HEK293T (cell line): Measurements from ENCODE around the gene VSTM2L.

Experiments used
- BHLHE40 ChIP-seq: fragments of 450-650 bp; IDR thresholded peaks from 2 replicates; pipeline ENCODE4 v1.6.1; 2016; ENCODE audit warnings: mild to moderate bottlenecking, moderate library complexity, borderline replicate concordance
- SUZ12 ChIP-seq: fragments of 450-650 bp; IDR thresholded peaks from 2 replicates; pipeline ENCODE4 v1.6.1; 2016; ENCODE audit warnings: mild to moderate bottlenecking
- TARDBP ChIP-seq: fragments of 450-650 bp; IDR thresholded peaks from 2 replicates; pipeline ENCODE4 v1.6.1; 2016

- TF ChIP-seq TARDBP (no peak), BHLHE40 (no peak), SUZ12 (no peak)
Observed at GRCh38 chr20:37856932-37857660, 45.8 kb upstream of the VSTM2L start.
